RCC 7860 (cell line): ENCODE data around the gene HOXC4.
"Not testable (repeated sequence)": the region's sequence is repeated elsewhere in the genome, so short reads cannot be mapped to it uniquely, and the experiment has no call there.

Experiments used
- DNase-seq: peaks from one replicate; pipeline ENCODE4 v3.0.0-alpha.2; 2015; ENCODE audit warnings: low spot score
- FAIRE-seq: peaks from 2 replicates; lab custom pipeline; 2012; peaks lifted over from hg19 to GRCh38; lab: Jason Lieb, UNC

The HOXC4 gene

DNA sequence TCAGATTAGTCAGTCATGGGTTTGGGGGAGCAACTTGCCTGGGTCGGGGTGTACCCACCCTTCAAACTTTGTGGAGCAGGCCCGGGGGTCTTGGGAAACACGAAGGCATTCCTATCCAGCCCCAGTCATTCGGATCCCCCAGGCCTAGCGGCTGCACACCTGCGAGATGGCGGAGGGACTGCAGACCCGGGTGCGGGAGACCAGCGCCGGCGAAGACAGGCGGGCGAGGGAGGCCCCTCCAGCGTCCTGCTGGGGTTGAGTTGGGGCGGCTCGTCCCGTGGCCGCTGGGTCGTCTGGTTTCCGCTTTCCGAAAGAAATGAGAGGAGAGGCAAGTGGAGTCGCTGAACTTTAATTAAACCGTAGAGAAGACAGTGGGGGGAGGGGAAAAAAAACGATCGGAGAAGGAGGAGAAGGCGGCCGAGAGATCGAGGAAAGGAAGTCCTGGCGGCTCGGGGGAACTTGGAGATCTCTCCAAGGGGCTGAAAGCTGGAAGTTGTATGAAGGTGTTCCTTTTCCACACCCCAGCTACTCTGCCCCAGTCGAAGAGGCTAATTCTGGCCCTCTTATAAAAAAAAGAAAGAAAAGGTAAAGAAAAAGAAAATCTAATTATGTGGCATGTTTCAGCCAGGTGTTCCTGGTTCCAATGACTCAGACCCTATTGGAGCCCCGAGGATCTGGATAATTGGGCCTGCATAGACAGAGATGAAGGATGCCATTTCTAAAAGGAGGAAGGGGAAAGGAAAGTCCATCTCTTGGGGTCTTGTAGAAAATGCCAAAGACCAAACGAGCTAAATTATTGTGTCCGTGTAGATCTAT, 28.2 kb downstream of the HOXC4 start:
- DNase-seq, FAIRE-seq: not testable (repeated sequence)

DNA sequence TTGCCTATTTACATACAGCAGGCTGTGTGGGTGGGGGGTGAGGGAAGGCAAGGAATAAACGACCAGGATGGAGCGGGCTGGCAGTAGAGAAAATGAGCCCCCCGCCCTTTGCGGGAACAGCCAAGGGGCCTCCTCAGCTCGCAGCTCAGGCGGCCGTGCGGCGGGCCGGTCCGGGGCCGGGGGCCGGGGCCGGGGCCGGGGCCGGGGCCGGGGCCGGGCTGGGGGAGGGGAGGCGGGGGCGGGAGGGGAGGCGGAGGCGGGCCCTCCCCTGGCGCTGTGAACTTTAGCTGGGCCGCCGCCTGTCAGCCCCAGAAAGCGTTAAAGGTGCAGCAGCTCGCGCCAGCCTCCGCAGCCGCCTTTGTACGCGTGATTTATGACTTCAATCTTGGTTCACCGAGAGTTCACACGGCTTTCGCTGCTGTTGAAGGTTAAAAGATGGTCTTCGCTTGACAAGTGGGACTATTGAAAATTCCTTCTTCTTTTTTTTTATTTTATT, 28.8 kb downstream of the HOXC4 start:
- DNase-seq (no peak), FAIRE-seq (no peak)

DNA sequence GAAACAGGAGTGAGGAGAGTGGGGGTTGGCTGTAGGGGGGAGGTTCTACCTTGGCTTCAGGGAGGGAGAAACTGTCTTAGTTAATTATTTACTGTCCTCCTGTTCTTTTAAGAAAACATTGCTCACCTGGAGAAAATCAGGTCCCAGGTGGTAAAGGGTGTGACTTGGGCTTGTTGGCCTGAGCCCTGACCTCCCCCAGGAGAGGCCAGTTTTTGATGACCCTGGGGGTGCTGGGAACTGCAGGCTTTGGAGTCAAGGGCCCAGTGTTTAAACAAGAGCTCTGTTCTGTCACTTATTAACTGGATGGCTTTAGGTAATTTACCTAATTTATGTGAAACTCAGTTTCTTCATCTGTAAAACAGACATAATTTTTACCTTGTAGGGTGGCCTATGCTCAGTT, 34.4 kb downstream of the HOXC4 start:
- not testable (repeated sequence) for DNase-seq, FAIRE-seq

DNA sequence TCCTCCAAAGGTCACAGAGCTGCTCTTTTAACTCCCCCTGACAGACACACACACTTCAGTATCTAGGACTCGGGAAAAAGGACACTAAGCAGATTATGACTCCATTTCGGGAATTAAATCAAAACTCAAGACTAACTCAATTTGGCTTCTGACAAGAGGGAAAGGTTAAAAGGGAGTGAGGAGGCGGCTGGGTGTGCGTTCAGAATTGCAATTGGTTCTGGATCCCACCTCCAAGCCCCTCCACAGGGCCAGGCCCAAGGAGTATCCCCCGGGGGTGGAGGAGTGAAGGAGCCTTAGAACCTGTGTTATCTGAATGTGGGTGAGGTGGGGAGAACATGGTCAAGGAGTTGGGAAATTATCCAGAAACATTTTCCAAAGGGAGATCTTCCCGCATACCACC, 35.8 kb downstream of the HOXC4 start:
- not testable (repeated sequence) for DNase-seq, FAIRE-seq

DNA sequence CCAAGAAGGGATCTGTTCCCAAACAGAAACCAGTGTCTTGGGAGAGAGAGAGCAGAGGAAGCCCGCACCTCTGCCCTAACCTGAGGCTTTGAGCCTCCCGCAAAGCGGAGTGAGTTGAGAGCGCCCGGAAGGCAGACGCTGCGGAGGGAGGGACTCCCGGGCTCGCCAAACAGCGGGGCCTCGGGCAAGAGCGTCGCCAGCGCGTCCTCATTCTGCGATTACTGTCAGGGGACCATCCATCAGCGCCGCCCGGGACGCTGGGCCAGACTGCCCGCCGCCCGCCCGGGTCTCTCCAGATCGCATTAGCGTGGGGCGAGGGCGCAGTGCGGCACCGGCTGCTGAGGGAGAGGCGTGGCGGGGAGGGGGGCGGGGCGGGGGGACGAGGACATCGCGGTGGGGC, 36.7 kb downstream of the HOXC4 start:
- not testable (repeated sequence) for DNase-seq, FAIRE-seq

DNA sequence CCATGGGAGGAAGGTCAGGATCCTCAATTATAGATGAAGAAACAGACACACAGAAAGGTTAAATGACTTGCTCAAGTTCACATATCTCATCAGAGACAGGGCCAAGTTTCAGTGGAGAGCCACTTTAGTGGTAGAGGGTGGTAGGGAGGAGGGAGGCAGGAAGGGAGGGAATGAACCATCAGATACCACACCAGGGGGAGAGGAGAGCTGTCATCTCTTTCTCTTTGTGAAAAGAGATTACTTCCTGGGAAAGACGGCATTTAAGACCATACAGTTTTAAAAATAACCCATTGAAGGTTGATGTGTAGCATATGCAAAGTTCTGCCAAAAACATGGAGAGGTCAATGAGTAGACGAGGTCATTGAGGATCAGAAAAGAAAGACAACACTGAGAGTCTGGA, 39.3 kb downstream of the HOXC4 start:
- not testable (repeated sequence) for FAIRE-seq, DNase-seq

DNA sequence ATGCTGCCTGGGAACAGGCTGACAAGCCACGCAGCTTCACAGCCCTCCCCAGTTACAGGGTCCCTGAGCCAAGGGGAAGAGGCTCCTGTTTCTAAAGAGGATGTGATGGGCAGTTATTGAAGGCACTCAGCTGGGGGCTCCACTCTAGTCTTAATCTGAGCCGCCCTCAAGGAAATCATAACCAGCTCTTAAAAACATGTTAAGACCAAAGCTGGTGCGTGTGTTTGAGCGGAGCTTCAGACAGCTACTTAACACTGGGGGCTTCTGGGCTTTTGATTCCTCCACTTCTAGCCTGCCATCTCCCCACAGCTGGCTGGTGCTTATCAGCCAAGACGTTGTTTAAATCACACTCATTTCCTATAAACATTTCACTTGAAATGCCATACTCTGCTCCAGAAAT, 42.3 kb downstream of the HOXC4 start:
- not testable (repeated sequence) for FAIRE-seq, DNase-seq

DNA sequence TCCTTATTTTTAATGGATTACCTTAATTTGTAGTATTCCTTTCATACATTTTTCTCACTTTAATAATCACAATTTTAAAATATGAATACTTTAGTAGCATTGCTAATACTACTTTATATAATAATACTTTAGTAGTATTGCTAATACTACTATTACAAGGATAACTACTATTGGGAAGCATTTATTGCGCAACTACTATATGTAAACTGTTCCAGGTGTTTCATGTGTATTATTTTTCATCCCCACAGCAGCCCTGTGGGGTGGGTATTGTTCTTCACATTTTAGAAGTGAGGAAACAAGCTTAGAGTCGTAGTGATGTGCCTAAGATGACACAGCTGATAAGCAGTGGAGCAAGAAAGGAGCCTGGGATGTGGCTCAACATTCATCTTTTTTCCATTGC, 45.0 kb downstream of the HOXC4 start:
- DNase-seq, FAIRE-seq: not testable (repeated sequence)

DNA sequence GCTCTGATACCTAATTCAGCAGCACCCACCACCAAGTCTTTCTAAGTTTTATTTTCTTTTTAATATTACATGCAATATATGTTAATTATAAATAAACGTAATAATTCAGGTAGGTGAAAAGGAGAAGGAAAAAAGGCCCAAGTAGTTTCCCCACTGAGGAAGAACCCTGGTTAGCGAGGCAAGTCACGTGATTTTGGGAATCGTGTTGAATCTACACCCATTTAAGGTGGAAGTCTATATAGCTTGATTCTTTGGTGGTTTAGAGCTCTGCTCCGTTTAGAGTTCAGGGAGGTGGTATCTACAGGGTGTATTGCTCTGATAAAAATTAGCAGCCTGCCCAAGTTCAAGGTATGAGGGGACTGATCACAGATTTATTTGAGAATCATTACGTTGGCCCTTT, 47.0 kb downstream of the HOXC4 start:
- not testable (repeated sequence) for DNase-seq, FAIRE-seq

DNA sequence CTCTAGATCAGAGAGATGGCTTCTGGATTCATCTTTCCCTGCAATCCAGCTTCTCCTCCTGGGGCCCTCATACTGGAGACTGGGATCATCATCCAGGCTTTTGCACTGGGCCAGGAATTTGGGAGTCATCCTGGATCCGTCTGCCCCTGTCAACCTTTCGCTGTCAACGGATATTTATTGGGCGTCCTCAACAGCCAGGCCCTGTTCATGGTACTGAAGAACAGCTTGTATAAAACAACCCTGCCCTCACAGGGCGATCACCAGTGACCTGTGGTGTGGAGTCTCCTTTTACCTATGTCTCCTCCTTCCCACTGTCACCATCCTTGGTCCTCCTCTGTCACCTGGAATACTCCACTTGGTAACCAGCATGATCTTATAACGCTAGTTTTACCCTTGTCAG, 48.6 kb downstream of the HOXC4 start:
- not testable (repeated sequence) for FAIRE-seq, DNase-seq

DNA sequence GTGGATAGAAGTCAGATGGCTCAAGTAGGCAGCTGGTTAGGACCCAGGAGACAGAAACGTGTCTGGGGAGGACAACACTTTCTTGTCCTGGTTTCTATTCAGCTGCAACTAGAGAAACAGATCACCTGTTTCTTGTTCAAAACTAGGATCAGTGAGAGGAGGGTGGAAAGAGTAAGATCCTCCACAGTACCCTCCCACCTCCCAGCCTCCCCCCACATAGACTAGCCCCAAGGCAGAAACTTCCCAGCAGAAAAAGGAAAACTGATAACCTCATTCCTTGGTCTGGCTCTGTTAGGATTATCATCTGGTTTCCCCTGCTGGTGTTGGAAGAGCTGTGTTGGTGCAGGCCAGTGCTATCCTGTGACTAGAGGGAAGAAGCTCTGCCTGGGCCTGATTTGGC, 50.2 kb downstream of the HOXC4 start:
- not testable (repeated sequence) for FAIRE-seq

More for the DNA sequence above, 50.2 kb downstream of the HOXC4 start:
- not testable (repeated sequence) for DNase-seq
